GOT3 (cell line): ENCODE data around the gene CAVIN1.
"Not testable (repeated sequence)": the region's sequence is repeated elsewhere in the genome, so short reads cannot be mapped to it uniquely, and the experiment has no call there.

Experiments
- DNase-seq: peaks from one replicate; lab custom pipeline; 2025; ENCODE audit warnings: mixed read lengths; lab: John Stamatoyannopoulos, UW

The CAVIN1 gene

DNA sequence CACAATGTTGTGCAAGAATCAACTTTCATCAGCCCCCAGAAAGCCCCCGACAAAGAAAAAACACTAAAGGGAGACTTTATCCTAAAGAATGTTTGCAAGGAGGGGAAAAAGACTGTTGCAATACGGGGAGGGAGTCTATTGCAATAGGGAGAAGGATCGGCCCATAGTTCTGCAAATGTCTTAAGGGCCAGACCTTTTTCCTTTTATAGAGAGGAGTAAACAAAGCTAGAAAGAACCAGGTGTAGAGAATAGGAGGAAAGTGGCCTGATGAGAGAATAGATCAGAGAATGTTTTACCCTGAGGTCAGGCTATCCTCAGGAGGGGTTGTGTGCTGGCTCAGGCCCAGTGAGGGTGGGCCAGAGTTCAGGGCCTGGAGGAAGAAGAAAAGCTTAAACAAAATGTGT lies 8.7 kb upstream of the CAVIN1 start:
- DNase-seq, result no peak

DNA sequence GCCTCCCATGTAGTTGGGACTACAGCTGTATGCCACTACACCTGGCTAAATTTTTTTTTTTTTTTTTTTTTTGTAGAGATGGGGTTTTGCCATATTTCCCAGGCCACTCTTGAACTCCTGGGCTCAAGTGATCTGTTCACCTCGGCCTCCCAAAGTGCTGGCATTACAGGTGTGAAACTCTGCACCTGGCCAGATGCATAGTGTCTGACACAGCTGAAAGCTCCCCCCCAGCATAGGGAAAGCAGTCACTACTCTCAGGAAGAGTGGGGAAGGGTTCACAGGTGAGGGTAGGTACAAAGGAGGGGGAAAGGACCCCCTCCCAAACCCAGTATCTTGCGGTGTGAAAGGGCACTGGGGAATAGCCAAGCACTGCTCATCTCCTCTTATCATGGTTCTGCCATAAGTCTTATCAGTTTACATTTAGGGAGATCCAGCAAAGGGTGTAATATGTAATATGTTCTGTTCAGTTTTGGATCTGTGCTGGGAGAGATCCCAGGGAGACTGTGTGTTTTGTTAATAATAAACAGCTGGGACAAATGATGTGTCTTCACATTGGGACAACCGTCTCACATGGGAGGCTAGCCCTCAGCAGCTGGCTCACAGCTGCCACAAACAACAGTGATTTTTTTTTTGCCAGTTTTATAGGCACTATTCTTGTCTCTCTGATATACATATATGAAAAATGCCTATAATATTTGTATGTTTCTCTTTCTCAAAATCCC lies 6.8 kb upstream of the CAVIN1 start:
- no peak for DNase-seq

DNA sequence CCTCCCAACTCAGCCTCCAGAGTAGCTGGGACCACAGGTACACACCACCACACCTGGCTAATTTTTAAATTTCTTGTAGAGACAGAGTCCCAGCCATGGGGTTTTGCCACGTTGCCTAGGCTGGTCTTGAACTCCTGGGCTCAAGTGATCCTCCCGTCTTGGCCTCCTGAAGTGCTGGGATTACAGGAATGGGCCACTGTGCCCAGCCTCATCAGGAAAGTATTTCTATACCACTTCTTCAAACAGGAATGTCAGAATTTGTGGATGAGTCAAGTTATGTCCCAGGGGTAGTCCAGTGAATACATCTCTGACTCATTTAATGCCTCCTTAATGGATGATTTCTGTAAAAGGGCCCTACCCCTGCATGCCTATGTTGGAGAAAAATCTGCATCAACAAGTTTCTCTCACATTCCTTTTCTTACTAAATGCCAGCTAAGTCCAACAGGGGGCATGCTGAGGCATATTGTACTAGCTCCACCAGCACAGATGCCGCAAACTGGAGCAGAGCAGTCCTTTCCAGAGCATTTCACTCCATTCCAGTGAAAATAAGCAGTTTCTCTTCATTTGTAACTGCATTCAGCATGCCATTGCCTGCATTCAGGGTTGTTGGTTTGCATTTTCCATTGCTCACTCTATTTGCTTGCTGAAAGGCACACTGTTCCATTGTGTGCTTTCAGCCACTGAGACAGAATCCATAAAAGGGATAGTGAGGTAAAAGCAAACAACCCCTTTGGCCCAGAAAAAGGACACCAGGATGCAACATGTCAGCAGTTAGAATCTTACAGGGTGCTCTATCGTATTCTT lies 5.3 kb upstream of the CAVIN1 start:
- DNase-seq, result peak; percentile 52

DNA sequence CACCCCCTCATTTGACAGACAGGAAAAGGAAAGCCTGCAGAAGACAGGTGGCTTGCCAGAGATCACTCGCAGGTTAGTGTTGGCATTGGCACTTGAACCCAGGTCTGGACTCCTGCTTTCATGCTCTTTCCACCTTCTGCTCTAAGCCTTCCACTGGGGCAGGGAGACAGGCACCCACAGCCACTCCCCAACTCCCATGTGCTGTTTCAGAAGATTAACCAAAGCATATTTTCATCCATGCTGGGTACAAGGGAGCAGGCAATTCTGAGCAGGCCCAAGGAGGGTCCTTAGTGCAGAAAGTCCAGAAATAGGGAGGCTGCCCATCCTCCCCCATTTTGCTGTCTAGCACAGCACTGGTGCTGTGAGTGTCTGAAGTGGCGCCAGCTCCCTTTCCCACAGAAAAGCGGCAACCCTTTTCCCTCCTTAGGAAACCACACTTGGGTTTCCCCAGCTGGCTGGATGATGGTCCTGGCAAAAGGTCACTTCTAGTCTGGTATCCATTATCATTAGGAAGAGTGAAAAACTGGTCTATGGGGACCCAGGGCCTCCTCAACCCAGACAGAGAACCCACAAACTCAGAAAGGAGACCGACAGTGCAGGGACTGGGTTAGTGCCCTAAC lies 2.0 kb upstream of the CAVIN1 start:
- DNase-seq, result no peak

DNA sequence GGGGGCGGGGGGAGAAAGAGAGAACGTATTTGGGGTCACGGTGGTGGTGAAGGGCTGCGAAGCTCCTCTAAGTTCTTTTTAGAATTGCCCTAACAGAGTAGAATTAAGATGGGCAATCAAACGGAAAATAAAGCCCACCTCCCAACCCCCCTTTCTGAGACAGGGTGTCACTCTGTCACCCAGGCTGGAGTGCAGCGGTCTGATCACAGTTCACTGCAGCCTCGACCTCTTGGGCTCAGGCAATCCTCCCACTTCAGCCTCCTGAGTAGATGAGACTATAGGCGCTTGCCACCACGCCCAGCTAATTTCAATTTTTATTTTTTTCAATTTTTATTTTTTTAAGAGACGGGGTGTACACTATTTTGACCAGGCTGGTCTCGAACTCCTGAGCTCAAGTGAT lies 710 bp upstream of the CAVIN1 start:
- no peak for DNase-seq

DNA sequence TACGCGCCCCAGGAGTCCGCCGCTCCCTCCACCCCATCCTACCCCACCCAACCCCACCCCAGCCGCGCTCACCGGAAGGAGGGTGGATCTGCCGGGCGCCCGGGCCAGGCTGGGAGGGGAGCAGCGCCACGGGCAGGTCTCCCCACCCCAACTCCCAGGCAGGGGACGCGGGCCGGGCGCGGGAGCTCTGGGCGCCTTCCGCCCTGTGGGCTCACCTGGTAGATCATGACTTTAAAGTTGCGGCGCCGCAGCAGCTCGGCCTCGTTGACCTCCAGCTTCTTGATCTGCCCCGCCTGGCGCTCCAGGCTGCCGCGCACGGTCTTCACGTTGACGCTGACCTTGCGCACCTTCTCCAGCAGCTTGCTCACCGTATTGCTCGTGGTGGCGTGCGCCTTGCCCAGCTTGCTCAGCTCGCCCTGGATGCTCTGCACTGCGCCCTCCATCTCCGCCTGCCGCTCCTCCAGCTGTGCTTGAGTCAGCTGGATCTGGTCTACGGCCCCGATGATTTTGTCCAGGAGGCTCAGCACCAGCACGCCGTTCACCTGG lies 571 bp downstream of the CAVIN1 start:
- no peak for DNase-seq

DNA sequence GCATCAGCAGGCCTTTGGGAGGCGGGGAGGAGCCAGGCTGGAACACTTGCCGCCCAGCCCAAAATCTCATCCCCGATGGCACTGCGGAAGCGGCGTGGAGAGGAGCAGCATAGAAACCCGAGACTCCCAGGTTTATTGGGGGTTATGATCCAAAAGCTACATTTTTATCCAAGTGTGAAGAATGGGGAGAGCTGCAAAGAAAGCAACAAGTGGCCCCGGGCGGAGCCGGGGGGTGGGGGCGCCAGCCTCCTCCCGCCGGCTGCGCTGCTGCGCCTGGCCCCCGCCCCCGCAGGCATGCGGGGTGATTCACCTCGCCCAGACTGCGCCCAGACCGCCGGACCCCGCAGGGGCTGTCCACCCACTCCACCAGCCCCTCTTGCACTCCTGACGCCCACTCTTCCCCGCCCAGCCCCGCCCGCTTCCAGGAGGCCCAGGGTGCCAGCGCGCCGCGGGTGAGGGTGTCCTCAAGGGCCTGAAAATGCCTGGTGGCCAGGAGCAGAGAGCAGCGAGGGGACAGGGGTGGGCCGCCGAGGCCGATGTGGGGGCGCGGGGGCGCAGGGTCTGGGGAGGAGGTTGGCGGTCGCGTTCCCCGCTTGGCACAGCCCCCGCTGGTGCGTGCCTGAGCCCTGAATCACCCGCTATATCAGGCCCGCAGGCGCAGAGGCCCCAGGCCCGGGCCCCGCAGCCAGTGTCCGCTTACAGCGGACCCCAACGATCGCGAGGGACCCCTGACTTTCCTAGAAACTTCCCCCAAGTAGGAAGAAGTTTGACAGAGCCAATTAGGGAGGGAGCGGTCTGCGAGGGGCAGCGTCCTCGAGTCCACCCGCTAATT lies 1.3 kb downstream of the CAVIN1 start:
- no peak for DNase-seq

DNA sequence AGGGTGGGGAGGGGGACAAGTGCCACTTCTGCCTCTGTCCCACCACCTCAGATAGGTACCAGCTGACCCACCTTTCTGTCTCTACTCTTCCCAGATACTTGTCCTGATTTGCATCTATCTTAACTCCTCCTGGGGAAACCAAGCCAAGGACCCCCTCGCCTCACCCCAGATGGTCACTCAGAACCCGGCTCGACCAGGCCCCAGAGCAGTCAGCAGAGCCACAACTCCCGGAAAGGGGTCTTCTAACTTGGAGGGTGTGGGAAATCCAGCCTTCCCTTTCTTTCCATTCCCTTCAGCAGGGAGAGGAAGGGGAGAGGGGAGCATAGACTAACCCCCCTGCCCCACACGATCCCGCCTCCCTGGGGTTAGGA lies 1.9 kb downstream of the CAVIN1 start:
- DNase-seq, result no peak

DNA sequence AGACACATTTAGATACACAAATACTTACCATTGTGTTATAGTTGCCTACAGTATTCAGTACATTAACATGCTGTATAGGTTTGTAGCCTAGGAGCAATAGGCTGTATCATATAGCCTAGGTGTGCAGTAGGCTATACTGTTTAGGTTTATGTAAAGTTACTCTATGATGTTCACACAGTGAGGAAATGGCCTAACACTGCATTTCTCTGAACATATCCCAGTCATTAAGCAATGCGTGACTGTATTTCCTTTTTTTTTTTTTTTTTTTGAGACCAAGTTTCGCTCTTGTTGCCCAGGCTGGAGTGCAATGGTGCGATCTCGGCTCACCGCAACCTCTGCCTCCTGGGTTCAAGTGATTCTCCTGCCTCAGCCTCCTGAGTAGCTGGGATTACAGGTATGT lies 5.1 kb downstream of the CAVIN1 start:
- not testable (repeated sequence) for DNase-seq

DNA sequence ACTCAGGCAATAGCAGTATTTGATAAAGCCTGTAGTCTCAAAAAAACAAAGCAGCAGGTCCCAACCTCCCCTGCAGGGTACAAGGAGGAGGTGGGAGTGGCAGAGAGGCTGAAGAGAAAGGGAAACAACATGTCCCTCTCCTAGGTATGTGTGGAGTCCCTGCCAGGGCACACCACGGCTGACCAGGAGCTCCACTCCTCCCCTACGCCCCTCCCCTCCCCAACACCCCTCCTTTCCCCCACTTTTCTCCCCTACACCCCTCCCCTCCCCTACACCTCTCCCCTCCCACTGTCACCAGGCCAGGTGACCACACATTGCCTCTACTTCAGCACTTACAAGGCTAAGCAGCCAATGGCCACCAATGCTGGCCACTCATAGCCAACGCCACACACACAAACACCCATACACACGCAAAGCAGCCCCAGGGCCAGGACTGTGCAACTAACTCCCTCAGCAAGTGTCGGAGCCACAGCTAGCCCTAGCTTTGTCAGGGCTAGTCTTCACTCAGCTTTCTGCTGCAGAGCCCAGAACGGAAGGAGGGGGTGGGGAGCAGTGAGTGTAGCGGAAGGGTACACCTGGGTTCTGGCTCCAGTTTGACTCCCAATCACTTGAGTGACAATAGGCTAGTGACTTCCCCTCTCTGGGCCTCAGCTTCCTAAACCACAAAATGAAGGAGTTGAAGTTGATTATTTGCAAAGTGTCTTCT lies 8.2 kb downstream of the CAVIN1 start:
- no peak for DNase-seq

DNA sequence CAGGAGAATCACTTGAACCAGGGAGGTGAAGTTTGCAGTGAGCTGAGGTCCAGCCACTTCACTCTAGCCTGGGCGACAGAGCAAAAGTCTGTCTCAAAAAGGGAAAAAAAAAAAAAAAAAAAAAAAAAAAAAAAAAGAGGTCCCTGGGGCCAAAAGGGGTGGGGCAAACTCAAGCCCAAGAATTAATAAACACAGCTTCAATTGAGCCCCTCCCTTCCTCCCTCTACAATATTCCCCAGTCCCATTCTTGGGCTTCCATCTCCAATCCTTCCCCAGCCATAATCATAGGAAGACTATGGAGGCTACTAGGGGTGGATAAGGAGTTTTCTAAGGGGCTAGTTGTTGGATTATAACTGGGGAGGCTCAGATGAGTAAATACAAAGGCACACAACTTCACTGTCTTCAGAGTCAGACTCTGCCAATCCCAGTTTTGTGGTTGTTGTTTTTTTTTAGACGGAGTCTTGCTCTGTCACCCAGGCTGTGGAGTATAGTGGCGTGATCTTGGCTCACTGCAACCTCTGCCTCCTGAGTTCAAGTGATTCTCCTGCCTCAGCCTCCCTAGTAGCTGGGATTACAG lies 9.5 kb downstream of the CAVIN1 start:
- no peak for DNase-seq

DNA sequence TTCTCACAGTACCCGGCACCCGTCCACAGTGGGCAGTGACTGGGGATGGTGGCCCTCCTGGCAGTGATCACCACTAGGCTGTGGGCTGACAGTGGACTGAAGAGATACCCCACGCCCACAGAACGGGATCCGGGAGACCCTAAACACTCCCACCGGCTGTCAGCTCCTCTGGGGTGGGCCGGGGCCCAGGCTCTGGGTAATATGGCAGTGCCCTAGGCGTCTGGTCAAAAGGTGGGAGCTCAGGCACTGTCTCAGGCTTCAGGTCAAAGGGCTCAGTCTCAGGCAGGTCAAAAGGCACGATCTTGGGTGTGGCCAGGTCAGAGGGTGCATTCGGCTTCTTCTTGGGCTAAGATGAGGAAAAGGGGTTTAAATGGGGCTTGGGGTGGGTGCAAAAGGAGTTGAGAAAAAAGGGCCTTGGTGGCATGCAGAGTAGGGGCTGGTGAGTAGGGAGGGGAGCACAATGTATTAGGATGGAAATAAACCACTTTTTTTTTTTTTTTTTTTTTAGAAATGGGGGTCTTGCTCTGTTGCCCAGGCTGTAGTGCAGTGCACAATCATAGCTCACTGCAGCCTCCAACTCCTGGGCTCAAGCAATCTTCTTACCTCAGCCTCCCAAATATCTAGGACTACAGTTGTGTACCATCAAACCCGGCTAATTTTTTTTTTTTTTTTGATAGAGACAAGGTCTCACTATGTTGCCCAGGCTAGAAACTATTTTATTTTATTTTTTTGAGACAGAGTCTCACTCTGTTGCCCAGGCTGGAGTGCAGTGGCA lies 11.0 kb downstream of the CAVIN1 start:
- no peak for DNase-seq

DNA sequence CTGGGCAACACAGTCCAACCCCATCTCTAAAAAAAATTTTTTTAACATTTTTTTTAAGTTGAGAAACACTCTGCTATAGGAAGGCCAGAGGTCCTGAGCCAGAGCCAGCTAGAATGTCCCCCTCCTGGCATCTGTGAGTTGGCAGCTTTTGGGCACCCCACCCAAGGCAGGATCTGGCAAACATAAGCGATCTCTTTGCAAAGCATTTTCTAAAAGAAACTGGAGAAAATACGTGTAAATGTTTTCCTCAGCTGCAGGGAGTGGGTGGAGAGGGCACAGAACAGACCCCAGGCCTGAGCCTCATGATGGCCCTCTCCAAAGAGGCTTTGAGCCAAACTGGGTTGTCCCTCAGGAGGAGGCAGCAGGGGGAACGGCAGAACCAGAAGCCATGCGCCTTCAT lies 11.7 kb downstream of the CAVIN1 start:
- DNase-seq, result no peak

DNA sequence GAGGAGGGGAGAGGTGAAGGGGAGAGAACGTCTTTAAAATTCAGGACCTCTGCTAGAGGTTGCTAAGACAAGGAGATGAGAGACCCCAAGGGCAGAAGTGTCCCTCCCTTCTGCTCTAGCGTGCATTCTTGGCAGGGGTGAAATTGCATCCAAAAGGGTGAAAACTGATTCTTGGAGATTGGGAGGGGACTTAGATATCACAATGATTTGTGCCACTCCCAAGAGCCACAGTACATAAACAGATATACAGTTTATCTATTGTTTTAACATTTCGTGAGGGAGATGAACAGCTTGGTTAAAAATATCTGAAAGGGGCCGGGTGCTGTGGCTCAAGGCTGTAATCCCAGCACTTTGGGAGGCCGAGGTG lies 12.8 kb downstream of the CAVIN1 start:
- DNase-seq, result no peak

DNA sequence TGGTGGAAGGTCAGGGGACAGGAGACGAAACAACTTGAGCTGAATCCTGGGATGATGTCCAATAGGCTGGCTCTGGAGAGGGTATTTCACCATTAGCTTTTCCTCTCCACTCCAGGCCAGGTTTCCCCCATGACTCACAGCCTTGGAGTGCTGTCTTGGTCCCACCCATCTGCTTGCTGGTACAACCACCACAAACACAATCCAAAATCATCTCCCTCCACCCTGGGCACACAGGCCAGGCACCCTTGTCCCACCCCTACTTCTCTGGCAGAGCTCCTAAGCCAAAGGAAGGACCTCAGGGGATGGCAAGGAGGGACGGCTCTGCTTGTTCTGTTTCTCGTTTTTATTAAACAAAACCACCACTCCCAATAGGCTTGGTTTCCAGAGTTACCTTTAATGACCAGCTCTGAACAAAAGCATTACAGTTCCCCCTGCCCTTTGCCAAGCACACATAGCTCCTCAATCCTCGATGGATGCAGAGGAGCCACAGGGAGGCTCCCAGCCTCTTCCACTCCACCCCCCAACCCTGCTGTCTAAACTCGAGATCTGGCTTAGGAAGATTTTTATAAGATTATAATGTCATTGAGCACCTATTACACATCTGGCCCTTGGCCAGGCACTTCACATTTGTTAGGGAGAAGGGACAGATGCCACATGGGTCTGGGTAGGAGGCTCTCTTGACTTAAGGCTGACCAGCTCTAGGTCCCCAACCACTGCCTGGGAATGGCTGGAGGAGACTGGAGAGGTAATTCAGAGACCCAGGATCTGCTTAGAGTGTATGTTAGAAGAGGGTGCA lies 13.3 kb downstream of the CAVIN1 start:
- DNase-seq, result peak; percentile 48

DNA sequence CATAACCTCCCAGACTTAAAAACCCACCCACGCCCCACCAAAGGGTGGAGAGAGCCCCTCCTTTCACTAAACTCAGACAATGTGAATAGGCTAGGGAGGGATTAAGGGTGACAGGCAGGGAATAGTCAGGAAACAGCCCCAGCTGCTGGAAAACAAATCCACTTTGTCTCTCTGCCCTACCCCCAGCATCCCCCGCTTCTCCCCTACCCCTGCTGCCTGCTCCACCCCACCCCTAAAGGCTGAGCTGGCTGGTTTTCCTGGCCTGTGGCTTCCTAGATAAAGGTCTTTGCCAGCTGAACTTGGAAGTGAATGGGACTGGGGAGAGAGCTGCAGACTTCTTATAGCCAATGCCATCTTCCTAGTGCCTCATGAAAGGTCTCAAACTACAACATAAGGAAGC lies 15.0 kb downstream of the CAVIN1 start:
- no peak for DNase-seq

DNA sequence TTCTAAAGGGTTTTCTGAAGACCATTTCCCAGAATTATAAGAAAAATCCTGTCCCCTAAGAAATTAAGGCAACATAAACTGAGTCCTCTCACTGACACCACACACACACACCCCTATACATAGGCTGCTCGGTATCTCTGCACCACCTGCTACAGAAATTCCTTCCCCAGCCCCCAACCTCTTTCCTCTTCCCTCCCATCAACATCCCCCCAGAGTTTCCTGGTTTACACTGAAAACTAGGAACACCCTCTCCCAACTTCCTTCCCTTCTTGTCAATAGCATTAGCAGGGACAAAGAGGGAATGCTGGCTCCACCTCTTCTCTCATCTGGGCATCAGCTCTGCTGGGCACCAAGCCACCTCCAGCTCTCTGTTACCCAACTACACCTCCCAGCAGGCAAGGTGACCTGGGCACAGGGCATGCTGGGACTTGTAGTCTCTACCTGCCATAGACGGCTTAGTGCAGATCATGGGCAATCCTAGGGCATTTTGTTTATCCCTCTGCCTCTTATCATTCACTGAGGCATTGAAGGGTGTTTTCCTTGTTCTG lies 15.7 kb downstream of the CAVIN1 start:
- no peak for DNase-seq

DNA sequence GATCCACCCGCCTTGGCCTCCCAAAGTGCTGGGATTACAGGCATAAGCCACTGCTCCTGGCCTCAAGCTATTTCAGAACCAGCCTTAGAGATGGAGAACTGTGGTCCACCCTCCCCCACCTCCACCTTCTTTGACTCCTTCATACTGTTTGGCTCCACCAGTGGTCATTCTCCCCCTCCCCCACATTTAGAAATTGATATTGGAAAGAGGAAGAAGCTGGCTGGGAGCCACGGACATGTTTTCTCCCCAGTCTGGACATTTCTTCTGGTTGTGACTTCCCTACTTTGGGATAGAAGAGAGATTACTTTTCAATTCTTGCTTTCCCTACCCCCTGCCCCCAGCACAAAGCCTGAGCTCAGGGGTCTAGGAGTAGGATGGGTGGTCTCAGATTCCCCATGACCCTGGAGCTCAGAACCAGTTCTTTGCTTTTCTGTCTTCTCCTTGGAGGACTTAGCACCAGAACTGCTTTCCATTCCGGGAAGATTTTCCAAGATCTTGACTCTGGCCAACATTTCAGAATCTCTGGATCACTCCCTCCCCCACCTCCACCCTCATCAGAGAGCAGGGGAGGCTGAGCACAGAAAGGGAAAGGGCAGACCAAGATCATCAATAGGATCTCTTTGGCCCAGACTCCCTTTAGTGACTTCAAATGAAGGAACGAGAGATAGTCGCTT lies 16.3 kb downstream of the CAVIN1 start:
- DNase-seq, result no peak
